HG02623 (cell line): ENCODE results near the gene ERC2.

Source experiments
- ATAC-seq: cut with Tn5 transposase; IDR thresholded peaks from one replicate; pipeline ENCODE4 v1.9.1; 2021; ENCODE audit warnings: moderate library complexity; ENCODE audit not compliant: unreplicated experiment

ERC2 gene

DNA sequence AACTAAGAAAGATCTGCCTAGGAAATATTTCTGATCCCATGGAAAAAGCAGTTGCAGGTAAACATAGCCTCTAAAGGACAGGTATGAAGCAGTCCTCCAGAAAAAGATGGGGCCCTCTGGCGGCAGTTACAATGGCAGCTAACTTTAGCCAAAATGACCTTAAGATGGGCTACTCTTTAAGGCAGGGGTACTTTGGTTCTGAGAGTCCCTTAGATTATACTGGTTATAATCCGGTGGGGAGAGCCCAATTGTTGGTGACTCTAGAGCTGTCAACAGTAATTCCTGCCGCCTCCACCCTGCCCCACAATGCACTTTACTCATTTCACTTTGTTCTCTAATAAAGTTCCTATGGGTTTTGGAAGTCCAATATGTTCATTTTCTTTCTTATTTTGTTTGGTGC, 568.4 kb downstream of the ERC2 start:
- ATAC-seq = no peak

DNA sequence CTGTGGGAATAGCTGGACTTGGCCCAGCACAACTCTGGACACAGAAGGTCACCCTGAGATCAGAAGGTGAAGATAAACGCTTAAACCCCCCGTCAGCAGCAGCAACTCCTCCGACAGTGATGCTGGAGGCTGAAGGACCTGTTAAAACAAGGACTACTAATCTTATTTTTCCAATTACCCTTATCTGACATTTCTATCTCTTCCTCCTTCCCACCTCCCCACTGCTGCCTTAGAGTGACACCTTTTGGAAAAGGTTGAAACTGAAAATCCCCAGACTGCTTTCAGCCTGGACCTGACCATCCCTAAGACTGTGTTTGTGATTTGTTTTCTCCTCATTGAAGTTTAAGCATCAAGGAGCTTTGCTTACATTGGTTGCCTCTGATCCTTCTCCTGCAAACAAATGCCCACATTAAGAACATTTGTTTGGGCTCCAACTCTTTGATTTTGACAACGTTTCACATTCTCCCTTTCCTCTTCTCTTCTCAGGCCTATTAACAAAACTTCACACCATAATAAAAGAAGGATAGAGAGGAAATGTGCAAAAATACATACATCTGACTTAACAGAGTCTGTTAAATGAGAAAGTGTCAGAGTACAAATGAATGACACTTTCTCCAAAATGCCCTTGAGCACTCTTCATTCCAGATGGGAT, 570.6 kb downstream of the ERC2 start:
- no peak for ATAC-seq

DNA sequence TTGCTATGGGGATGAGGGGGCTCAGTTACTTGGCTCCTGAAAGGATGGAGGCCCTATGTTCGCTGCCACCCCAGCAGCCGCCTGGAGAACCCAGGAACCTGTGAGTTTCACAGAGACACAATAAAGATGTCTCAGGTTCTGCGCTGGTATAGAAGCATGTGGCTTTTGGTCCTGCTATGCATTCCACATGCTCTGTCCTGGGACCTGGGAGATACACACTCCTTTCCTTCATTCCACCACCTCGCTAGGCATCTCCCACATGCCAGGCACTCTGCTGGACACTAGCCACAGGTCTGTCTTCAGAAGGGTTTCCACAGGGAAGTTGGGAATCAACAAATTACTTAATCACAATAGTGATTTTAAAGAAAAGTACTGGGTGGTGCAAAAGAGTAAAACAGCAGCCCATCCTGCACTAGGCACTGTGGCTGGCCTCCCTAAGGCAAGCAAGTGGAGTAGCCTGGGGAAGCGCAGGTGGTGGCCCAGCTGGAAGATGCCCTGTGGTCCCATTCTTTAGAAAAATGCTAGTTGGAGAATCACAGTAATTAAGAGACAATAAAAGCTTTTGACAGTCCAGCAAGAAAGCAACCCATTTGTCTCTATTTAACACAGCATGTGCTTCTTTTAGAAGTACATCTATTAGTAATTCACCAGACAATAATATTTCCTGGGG, 572.2 kb downstream of the ERC2 start:
- ATAC-seq = no peak

DNA sequence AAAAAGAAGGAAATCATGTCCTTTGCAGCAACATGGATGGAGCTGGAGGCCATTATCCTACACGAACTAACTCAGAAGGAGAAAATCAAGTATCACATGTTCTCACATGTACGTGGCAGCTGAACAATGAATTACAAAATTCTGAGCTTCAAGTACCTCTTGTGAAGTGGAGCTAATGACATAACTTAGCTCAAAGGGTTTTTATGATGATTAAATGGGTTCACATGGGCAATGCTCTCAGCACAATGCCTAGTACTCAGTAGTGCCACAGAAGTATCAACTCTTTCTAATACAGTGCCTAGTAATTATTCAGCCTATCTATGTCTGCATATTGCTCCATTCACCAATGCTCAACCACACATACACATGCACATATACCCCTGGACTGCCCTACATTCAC, 573.7 kb downstream of the ERC2 start:
- no peak for ATAC-seq

DNA sequence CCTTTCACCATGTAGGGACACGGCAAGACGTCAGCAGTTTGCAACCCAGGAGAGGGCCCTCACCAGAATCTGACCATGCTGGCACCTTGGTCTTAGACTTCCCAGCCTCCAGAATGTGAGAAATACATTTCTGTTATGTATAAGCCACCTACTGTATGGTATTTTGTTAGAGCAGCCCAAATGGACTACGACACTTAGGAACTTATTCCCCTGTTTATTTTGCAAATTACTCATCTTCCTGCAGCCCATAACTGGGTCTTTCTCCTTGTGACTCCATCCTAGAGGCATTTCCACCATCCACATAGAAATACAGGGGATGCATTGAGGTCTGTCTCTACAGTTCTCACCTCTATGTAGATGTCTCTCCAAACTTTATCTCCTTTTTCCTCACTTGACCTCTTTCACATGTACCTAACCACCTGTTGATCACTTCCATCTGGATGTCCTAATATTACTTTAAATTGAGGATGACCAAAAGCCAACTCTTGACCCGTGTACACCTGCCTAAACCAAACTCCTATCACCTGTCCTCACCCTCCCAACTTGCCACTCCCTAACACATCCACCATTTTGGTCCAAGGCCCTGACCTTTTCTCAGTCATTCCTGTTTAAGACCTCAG, 575.1 kb downstream of the ERC2 start:
- ATAC-seq = no peak

DNA sequence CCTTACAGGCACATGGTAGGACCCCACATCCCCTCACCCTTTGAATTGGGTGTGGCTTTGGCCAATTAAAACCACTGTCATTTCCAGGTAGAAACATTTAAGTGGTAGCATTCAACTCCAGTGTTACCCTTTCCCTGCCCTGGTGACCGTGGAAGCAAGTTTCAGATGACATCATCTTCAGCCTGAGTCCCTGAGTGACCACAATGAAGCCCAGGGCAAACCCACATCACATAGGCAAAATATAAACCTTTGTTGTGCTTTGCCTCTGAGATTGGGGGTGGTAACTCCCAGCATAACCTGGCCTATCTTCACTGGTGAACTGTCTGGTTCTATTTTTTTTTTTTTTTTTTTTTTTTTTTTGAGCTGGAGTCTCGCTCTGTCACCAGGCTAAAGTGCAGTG, 577.2 kb downstream of the ERC2 start:
- no peak for ATAC-seq

DNA sequence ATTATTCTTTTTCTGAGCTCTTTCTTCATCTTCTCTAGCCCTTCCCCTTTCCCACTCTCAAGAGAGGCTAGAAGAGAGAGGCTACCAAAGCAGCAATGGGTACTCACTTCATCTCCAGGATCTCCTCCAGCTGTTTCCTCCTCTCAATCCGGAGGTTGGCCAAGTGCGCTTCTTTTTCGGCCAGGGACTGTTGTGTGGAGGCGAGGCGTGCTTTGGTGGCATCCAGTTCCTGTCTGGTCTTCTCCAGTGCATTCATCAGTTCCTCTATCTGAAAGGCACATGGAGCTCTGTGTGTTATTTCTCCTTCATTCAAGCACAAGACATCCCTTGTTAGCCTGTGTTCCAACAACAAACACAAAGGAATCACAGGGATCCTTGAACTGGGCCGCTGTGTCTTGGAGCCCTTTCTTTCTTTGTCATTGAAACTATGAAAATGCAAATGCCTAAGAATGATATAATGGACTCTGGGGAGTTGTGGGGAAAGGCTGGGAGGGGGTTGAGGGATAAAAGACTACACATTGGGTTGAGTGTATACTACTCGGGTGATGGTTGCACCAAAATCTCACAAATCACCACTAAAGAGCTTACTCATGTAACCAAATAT, 579.9 kb downstream of the ERC2 start:
- no peak for ATAC-seq

DNA sequence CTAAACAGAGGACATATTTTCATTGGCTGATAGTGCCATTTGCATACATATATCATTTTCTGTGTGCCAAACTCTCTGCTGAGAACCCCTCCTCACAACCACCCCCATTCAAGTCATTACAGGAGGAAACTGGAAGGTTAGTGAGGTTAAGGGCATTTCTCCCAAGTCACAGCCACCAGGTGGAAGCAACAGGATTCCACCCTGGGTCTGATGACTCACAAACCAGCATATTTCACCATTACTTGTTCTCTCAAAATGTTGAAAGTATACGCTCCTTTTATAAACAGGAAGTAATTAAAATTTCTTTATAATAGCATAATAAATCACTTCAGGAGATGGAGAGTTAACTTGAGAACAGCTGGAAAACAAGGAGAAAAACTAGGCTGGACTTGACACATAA, 582.5 kb downstream of the ERC2 start:
- ATAC-seq = no peak

DNA sequence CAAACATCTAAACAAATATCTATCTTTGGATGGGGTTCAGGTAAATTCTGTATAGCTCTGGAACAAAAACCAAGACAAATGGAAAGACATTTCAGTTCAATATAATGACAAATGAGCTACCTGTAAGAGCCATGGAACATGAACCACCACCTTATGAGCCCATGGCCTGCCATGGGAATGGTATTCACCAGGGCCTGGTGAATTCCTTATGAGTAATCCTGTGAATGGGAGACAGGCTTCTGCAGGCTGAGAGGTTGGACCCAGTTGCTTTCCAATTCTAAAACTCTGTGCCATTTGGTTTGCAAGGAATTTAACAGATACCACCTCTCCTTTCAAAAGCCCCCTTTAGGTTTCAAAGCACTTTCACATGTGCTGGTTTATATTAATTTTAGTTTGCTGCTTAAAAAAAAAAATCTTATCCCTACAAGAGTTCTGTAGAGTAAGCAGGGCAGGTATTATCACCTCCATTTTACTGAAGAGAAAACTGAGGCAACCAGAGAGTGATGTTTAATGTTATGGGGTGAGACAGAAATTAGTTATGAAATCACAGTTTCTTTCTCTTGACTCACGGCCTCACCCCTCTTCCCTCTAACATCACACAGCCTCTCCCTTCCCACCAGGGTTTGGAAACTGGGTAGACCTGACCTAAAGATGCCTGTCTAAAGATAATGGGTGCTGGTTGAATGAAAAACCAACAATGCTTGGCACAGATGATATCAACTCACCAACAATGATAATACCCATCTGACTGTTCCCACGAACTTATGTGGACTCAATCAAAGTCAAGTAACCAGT, 583.6 kb downstream of the ERC2 start:
- no peak for ATAC-seq

DNA sequence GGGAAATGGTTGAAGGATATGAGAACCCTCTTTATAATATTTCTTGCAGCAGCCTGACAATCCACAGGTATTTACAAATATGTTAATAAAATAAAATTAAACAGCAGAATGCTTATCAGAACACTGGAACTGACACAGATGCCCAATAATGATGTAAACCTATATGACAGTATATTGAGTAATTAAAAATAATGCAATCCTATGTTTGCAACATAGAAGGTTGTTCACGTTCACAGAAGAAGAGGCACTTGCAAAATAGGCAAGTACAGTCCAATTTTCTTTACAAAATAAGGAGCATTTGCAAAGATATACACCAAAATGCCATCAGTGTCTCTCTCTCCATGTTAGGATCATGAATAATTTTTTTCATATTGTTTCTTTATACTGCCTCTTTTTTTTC, 584.2 kb downstream of the ERC2 start:
- no peak for ATAC-seq

DNA sequence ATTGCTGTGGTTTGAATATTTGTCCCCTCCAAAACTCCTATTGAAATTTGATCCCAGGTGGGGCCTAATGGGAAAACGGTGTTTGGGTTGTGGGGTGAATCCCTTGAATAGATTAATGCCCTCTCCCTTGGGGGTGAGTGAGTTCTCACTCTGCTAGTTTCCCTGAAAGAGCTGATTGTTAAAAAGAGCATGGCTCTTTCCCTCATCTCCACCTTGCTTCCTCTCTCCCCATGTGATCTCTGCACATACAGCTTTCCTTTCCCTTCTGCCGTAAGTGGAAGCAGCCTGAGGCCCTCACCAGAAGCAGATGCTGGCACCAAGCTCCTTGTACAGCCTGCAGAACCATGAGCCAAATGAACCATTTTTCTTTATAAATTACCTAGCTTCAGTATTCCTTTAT, 586.3 kb downstream of the ERC2 start:
- ATAC-seq = no peak

DNA sequence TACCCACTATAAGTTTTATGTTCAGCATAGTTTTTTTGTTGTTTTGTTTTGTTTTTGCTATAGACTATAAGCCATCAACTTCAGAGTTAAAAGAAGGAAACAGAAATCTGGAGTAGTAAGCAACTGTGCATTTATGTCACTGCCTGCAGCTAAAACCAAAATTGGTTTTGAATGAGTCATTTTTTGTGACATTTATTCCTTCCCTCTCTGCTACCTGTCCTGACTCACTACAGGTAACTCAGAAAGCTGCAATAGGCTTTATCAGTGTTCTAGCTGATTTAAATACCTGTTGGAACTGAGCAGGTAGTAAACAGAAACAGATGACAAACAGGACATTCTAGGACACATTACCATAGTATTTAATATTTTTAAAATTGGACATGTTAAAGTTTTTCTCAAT, 587.9 kb downstream of the ERC2 start:
- ATAC-seq = no peak

DNA sequence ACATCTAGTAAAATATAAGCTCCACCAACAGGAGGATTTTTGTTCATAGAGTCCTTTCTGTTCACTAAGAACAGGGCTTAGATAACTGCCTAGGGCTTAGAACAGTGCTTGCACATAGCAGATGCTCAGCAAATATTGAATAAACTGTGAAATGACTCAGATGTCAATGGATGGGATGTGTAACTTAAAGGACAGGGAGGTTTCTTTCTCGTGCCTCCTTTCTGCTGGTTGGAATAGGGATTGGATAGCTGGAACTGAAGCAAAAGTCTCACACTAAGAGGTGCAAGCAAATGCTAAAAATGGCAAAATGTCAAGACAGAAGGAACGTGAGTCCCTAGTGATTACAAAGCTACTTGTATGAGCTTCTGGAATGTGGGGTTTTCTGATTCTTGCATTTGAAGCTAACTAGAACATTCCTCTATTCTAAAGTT, 588.4 kb downstream of the ERC2 start:
- no peak for ATAC-seq

DNA sequence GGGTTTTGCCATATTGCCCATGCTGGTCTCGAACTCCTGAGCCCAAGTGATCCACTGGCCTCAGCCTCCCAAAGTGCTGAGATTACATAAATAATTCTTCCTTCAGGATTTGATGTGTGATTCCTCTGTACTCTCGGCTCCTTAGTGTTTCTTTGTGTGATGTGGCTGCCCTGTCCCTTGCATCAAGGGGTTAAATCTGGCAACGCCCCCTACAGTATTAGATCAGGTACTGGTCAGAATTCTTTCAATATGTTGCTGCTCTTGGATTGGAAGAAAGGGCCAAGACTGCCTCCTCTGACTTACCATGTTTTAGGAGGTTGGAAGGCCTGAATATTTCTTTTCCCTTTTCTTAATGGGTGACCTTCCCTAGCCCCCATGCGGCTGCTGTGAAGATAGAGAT, 590.6 kb downstream of the ERC2 start:
- no peak for ATAC-seq

DNA sequence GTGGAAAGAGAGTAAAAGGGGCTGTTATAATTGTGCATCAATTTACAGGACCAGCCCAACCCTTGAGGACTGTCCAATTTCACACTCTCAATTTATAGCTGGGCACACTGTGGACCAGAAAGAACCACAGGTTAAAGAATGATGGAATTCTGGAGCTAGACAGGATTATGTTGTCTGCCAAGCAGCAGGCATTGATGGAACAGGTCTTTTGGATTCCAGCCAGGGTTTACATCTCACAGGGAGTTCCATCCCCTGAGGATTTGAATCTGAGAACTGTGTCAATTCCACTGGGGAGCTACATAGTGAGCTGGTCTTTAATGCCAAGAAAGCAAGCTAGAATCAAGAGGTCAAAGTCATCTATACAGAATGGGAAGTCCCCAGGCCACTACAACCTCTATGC, 591.7 kb downstream of the ERC2 start:
- no peak for ATAC-seq

DNA sequence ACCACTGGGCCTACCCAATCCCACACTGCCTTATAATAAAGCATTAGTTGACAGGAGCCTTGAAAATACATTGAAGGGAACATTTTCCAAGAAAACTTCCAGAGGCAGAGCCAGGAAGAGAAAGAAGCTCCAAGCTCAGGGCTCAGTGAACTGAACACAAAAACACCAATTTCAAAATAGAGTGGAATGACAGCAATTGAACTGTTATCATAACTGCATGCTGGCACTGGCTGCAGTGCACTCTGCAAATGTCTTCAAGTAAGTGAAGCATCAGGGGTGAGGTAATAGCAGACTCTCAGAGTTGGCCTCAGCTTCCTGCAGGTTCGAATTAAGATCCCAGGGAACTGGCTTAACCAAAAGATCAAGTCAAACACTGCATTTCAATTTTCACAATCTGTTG, 593.2 kb downstream of the ERC2 start:
- no peak for ATAC-seq

DNA sequence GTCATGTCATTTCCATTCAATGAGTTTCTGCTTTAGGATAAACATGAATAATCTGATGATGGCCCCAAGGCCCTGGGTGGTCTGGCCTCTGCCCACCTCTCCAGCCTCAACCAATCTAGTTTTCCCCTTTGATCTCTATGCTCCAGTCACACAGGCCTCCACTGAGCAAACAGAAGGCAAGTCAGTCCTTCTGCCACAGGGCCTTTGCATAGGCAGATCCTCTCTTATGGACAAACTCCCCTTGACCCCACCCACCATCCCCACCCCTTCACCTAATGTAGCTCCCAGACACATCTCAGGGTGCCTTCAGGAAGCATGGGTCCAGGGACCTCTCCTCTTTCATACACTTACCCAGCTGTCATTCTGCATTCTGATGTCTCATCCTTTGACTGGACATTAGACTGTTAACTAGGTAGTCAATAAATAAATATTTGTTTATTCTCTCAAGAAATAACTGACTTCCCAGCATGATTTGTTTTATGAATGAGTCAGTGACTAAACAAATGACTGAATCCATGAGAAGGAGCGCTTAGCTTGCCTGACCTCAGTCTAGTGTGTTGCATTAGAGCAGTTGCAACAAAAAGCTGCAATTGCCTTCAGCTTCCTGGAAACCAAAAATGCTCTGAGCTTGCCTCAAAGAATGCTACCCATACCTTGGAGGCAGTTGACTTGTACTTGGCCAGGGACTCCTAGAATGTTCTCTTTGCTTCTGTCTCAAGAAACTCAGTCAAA, 594.6 kb downstream of the ERC2 start:
- ATAC-seq = no peak

DNA sequence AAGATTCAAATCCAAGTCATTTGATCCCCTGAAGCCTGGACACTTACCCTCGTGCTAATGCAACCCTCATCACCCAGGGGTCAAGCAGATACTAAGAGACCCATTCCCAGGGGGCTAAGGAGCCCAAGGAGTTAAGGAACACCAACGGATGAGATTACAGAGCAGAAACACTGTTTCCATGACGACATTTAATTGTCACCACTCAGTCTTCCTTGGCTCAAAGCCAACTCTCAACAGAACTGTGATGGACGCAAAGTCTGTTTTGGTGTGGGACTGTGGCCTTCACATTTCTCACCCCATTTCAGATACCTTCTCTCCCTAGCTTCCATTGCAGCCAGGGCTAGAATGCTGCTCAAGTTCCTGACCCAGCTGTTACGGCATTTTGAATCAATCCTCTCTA, 597.7 kb downstream of the ERC2 start:
- ATAC-seq = no peak

DNA sequence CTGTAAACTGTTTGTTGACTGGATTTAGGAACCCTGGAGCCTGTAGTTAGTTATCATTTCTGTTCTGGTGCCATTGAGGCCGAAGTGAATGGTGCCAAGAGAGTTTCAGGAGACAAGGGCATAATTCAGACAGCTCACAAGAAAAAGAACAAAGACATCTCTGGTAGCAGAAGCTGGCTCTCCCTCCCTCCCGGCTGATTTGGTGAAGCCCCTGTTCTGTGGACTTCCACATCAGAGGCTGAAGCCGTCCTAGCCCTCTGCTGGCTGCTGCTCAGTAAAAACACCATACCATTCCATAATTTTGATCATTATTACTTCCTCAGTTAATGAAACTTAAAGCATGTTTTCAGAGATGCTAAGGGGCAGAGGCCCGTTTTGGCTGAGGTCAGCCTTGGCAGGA, 599.9 kb downstream of the ERC2 start:
- ATAC-seq = no peak

DNA sequence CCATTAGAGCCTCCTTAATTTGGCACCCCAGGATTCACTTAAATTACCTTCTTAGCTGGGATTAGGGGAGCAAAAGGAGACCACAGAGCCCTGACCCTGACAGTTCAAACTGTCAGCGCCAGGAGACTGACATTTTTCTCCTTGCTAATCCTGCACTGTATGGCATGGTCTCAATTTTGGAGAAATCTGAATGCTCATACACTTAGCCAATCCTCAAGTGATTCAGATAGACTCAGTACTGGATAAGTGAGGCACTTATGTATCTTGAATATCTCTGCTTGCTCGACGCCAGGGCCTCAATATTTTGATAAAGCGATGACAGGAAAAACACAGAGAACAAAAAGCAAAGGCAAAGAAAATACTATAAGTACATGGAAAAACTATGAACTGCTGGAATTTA, 605.2 kb downstream of the ERC2 start:
- no peak for ATAC-seq
